ENCODE results near the gene CADM2. TPM values are rescaled to one million over a fixed set of nuclear protein-coding genes. Genes with fewer than 3 reads are reported as not detected.

CADM2 gene
- total RNA-seq, 1 experiment from 2014 or later = not detected

DNA sequence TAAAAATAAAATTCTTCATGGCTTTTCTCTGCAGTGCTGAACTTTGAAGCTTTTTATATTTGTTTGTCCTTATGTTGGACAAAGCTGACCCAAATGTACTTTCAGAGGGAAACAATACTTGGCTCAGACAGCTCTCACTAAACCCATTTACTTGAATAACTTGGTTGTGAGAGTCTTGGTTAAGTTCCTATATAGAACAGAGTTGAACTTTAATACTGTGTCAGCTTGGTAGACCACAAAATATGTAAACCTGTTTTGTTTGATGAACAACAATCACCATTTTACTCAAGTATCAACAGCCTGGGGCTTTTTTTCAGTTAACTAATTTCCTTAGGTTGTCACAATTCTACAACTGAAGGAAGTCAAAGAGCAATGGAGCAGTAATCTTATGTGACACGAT, 211.9 kb downstream of the CADM2 start:
- ChIA-PET CTCF (interaction anchor here (2.0 kb wide), 1 partner anchor 23 kb away, joined by 4 read pairs; no protein-coding TSS in a partner anchor), POLR2A (no interaction called here)
- intact Hi-C loops (cut with micrococcal nuclease) = no loop called here
- TF ChIP-seq CTCF (IDR thresholded peaks at IDR 0.05; ENCODE audit: unreplicated experiment) = no peak
- no peak for DNase-seq (ENCODE audit: unreplicated experiment)
- Mint-ChIP-seq H3K4me1 (ENCODE audit: insufficient read depth, unreplicated experiment) (no peaks in the 10 kb centered on the region), H3K9me3 (ENCODE audit: unreplicated experiment) (no peaks in the 10 kb centered on the region), H3K36me3 (ENCODE audit: insufficient read depth, unreplicated experiment) (no peaks in the 10 kb centered on the region), H3K27ac (ENCODE audit: low read depth, unreplicated experiment) (no peak overlapping the region), H3K4me3 (ENCODE audit: unreplicated experiment) (no peak overlapping the region), H3K27me3 (ENCODE audit: insufficient read depth, unreplicated experiment) (no peaks in the 10 kb centered on the region)
- BruUV-seq (replicated peaks) = no TSS peak

GRCh38 chr3:85171976-85172375, 213.2 kb downstream of the CADM2 start:
- CTCF ChIA-PET = interaction anchor here (0.7 kb wide), 1 partner anchor 859 kb away, joined by 3 read pairs; no protein-coding TSS in a partner anchor
- POLR2A ChIA-PET = no interaction called here
- H3K36me3 Mint-ChIP-seq (ENCODE audit: insufficient read depth, unreplicated experiment) = no peaks in the 10 kb centered on the region

GRCh38 chr3:85176799-85177198, 218.0 kb downstream of the CADM2 start:
- POLR2A ChIA-PET = interaction anchor here (0.7 kb wide), 1 partner anchor 510 kb away, joined by 3 read pairs; no protein-coding TSS in a partner anchor

More at GRCh38 chr3:85171976-85172375, 213.2 kb downstream of the CADM2 start:
- no peak overlapping the region for H3K27ac Mint-ChIP-seq (ENCODE audit: low read depth, unreplicated experiment)
- H3K27me3 Mint-ChIP-seq (ENCODE audit: insufficient read depth, unreplicated experiment) = no peaks in the 10 kb centered on the region
- no peak for DNase-seq (ENCODE audit: unreplicated experiment)
- no peaks in the 10 kb centered on the region for H3K4me1 Mint-ChIP-seq (ENCODE audit: insufficient read depth, unreplicated experiment)
- no peaks in the 10 kb centered on the region for H3K9me3 Mint-ChIP-seq (ENCODE audit: unreplicated experiment)
- no TSS peak for BruUV-seq (replicated peaks)
- TF ChIP-seq CTCF (IDR thresholded peaks at IDR 0.05; ENCODE audit: unreplicated experiment) = no peak
- no peak overlapping the region for H3K4me3 Mint-ChIP-seq (ENCODE audit: unreplicated experiment)
- intact Hi-C loops (cut with micrococcal nuclease) = no loop called here

More at GRCh38 chr3:85176799-85177198, 218.0 kb downstream of the CADM2 start:
- DNase-seq (ENCODE audit: unreplicated experiment) = no peak
- Mint-ChIP-seq H3K27me3 (ENCODE audit: insufficient read depth, unreplicated experiment) (peaks cover 27% of the 10 kb centered on the region), H3K9me3 (ENCODE audit: unreplicated experiment) (no peaks in the 10 kb centered on the region), H3K4me3 (ENCODE audit: unreplicated experiment) (no peak overlapping the region), H3K36me3 (ENCODE audit: insufficient read depth, unreplicated experiment) (no peaks in the 10 kb centered on the region), H3K27ac (ENCODE audit: low read depth, unreplicated experiment) (no peak overlapping the region), H3K4me1 (ENCODE audit: insufficient read depth, unreplicated experiment) (no peaks in the 10 kb centered on the region)
- no TSS peak for BruUV-seq (replicated peaks)
- CTCF ChIA-PET = no interaction called here
- intact Hi-C loops (cut with micrococcal nuclease) = no loop called here
- no peak for TF ChIP-seq CTCF (IDR thresholded peaks at IDR 0.05; ENCODE audit: unreplicated experiment)

Data from MCF 10A (cell line).